Measurements from ENCODE around the gene IFIT2. TPM values are rescaled to one million over a fixed set of nuclear protein-coding genes. Genes with fewer than 3 reads are reported as not detected.

IFIT2 gene
- total RNA-seq, 1 experiment from 2014 or later = not detected

DNA sequence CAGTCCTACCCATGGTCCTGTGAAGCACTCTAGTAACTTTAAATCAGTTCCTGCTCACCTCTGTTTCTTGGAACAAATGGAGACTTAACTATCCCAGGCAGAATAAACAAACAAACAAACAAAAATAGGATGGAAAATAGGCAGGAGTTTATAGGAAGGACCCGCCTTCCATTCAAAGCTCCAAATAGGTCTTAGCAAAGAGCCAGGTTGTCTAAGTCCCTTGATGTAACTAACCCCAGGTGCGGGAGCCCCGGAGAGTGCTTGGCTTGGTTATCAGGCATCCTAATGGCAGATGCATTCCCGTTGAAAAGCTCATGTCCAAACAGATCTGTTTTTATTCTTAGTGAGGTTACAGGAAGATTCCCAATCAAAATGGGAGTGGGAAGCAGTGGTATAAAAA is 2.2 kb downstream of the IFIT2 start:
- no peak overlapping the region for H2AFZ ChIP-seq (ENCODE audit: low read length)
- no peak overlapping the region for H2BK5ac ChIP-seq (ENCODE audit: insufficient read length, low read length)
- 0 out of 5 replicates have a peak, but pooled peaks cover 0 to 3% of the 10 kb centered on the region in 2 experiments for H3K9me3 Mint-ChIP-seq
- H2AK5ac ChIP-seq (ENCODE audit: insufficient read length, low read length) = no peak overlapping the region
- H4K91ac ChIP-seq (ENCODE audit: insufficient read length, low read depth, low read length) = no peak overlapping the region
- no peak overlapping the region for H2BK15ac ChIP-seq (ENCODE audit: low read depth, low read length)
- no peak overlapping the region for H3K4ac ChIP-seq (ENCODE audit: low read depth, low read length)
- H3K4me1 Mint-ChIP-seq = peaks cover 14 to 16% of the 10 kb centered on the region in 2 experiments
- no peaks in the 10 kb centered on the region; the same call in 1 of the 2 replicates for H3K27me3 Mint-ChIP-seq (ENCODE audit: low read depth)
- H3K9ac ChIP-seq (ENCODE audit: extremely low read depth, insufficient read length, low read length) = no peak overlapping the region
- H4K5ac ChIP-seq (ENCODE audit: insufficient read length, low read depth, low read length) = no peak overlapping the region
- no peaks in the 10 kb centered on the region for H3K79me2 ChIP-seq (ENCODE audit: insufficient read depth, low read length)
- H2BK120ac ChIP-seq (ENCODE audit: low read depth, low read length, poor library complexity, severe bottlenecking) = no peak overlapping the region
- H3K4me3 Mint-ChIP-seq = no peak overlapping the region
- WGBS (ENCODE audit: extremely low coverage, insufficient read length, low lambda C conversion rate) = no CpG with 5 or more reads among the region's 4 CpGs
- H3T11ph ChIP-seq (ENCODE audit: low read length) = no peak overlapping the region
- no peak overlapping the region for H3K4me2 ChIP-seq (ENCODE audit: insufficient read depth, insufficient read length, low read length)
- H4K20me1 ChIP-seq (ENCODE audit: control insufficient read depth, insufficient read depth, insufficient read length) = no peaks in the 10 kb centered on the region
- no peaks in the 10 kb centered on the region for H3K79me1 ChIP-seq (ENCODE audit: insufficient read depth, low read depth, low read length, poor library complexity, severe bottlenecking)
- no peak overlapping the region for H3K14ac ChIP-seq (ENCODE audit: insufficient read depth, low read length)
- H3K36me3 Mint-ChIP-seq (ENCODE audit: insufficient read depth in 1 of 3, low read depth in 3 of 3) = peaks cover 0 to 2% (median 0%) of the 10 kb centered on the region in 3 experiments; a peak in 1 of 7 replicates
- H3K18ac ChIP-seq (ENCODE audit: insufficient read length, low read depth, low read length) = no peak overlapping the region
- H4K8ac ChIP-seq (replicated peaks; ENCODE audit: insufficient read length, low read depth, low read length) = no peak overlapping the region
- no peak overlapping the region for H3K27ac Mint-ChIP-seq
- TF ChIP-seq, protein P1, sequence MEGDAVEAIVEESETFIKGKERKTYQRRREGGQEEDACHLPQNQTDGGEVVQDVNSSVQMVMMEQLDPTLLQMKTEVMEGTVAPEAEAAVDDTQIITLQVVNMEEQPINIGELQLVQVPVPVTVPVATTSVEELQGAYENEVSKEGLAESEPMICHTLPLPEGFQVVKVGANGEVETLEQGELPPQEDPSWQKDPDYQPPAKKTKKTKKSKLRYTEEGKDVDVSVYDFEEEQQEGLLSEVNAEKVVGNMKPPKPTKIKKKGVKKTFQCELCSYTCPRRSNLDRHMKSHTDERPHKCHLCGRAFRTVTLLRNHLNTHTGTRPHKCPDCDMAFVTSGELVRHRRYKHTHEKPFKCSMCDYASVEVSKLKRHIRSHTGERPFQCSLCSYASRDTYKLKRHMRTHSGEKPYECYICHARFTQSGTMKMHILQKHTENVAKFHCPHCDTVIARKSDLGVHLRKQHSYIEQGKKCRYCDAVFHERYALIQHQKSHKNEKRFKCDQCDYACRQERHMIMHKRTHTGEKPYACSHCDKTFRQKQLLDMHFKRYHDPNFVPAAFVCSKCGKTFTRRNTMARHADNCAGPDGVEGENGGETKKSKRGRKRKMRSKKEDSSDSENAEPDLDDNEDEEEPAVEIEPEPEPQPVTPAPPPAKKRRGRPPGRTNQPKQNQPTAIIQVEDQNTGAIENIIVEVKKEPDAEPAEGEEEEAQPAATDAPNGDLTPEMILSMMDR (conservative IDR thresholded peaks at IDR 0.05) = no peak
- no peak overlapping the region for H2BK12ac ChIP-seq (ENCODE audit: insufficient read length, low read depth, low read length)
- H3K9me3 ChIP-seq (ENCODE audit: control insufficient read depth, low read depth, low read length) = no peaks in the 10 kb centered on the region
- no peak overlapping the region for H3K27ac ChIP-seq (ENCODE audit: insufficient read length, low read depth, low read length)
- no peak overlapping the region for H2BK20ac ChIP-seq (ENCODE audit: low read depth, low read length, poor library complexity, severe bottlenecking)
- H3K23me2 ChIP-seq (ENCODE audit: insufficient read length, low read depth, low read length, poor library complexity, severe bottlenecking) = no peaks in the 10 kb centered on the region
- H3K23ac ChIP-seq (ENCODE audit: insufficient read length, low read depth, low read length) = no peak overlapping the region
- DNase-seq = no peak
- no peaks in the 10 kb centered on the region for H3K27me3 ChIP-seq (ENCODE audit: insufficient read depth, low read length)
- H3K56ac ChIP-seq (ENCODE audit: insufficient read length, low read depth, low read length) = no peak overlapping the region
- peaks cover 3% of the 10 kb centered on the region for H3K4me1 ChIP-seq (ENCODE audit: insufficient read depth, low read length)

All from H9 (cell line).